22Rv1 (cell line): Measurements from ENCODE around the gene MICU2.

Experiments used
- ZFX ChIP-seq: fragments of 450-650 bp; IDR thresholded peaks from 2 replicates; pipeline ENCODE4 v1.6.1; 2017; ENCODE audit warnings: antibody characterized with exemption, borderline replicate concordance
- TF ChIP-seq, protein P1 (sequence below): fragments of 450-650 bp; IDR thresholded peaks from 2 replicates; pipeline ENCODE4 v1.5.1; 2017; ENCODE audit warnings: mild to moderate bottlenecking

- TF ChIP-seq, protein P1, sequence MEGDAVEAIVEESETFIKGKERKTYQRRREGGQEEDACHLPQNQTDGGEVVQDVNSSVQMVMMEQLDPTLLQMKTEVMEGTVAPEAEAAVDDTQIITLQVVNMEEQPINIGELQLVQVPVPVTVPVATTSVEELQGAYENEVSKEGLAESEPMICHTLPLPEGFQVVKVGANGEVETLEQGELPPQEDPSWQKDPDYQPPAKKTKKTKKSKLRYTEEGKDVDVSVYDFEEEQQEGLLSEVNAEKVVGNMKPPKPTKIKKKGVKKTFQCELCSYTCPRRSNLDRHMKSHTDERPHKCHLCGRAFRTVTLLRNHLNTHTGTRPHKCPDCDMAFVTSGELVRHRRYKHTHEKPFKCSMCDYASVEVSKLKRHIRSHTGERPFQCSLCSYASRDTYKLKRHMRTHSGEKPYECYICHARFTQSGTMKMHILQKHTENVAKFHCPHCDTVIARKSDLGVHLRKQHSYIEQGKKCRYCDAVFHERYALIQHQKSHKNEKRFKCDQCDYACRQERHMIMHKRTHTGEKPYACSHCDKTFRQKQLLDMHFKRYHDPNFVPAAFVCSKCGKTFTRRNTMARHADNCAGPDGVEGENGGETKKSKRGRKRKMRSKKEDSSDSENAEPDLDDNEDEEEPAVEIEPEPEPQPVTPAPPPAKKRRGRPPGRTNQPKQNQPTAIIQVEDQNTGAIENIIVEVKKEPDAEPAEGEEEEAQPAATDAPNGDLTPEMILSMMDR: no peak
- no peak for TF ChIP-seq ZFX
Observed at GRCh38 chr13:21578748-21579147, 25.2 kb downstream of the MICU2 start.
